Activated CD4-positive, alpha-beta T cell treated with anti-CD3 and anti-CD28 coated beads, Interleukin-2, amount 10 ng/mL, durations not matched to agents 7 days and 5 days (primary cell): ENCODE measurements around the gene SLC35F1. TPM values are rescaled to one million over a fixed set of nuclear protein-coding genes. Genes with fewer than 3 reads are reported as not detected.

Experiments
- CTCF ChIA-PET: fragments of 350-600 bp; sonication (Branson Sonifier 250); formaldehyde crosslinking; loops from one replicate; lab custom pipeline; 2021; ENCODE audit warnings: antibody characterized with exemption; lab: Charles Lee
- POLR2A ChIA-PET: fragments of 350-600 bp; sonication (Branson Sonifier 250); formaldehyde crosslinking; loops from one replicate; lab custom pipeline; 2021; ENCODE audit warnings: antibody characterized with exemption; lab: Charles Lee
- DNase-seq: peaks from one replicate; pipeline ENCODE4 v3.0.0-alpha.2; 2020
- H3K27ac Mint-ChIP-seq: one replicate; pipeline ENCODE4 v1.8.0; 2021; ENCODE audit warnings: mild to moderate bottlenecking, moderate library complexity, mixed read lengths
- H3K27me3 Mint-ChIP-seq: one replicate; pipeline ENCODE4 v1.8.0; 2021; ENCODE audit warnings: mixed read lengths
- H3K36me3 Mint-ChIP-seq: one replicate; pipeline ENCODE4 v1.8.0; 2021; ENCODE audit warnings: low read depth, mixed read lengths
- H3K4me1 Mint-ChIP-seq: one replicate; pipeline ENCODE4 v1.8.0; 2021; ENCODE audit warnings: mixed read lengths
- H3K4me3 Mint-ChIP-seq: one replicate; pipeline ENCODE4 v1.8.0; 2021; ENCODE audit warnings: mild to moderate bottlenecking, moderate library complexity, mixed read lengths
- H3K9me3 Mint-ChIP-seq: one replicate; pipeline ENCODE4 v1.8.0; 2021; ENCODE audit warnings: mixed read lengths
- total RNA-seq, 2 experiments: library from RNA; stranded (reverse); gene quantifications; one replicate each; pipeline ENCODE4 v1.2.3, GENCODE V29; 2021

The SLC35F1 gene
- total RNA-seq, 2 experiments from 2014 or later, result not detected

GRCh38 chr6:118288355-118289124 is 381.5 kb downstream of the SLC35F1 start:
- DNase-seq, result no peak
- Mint-ChIP-seq H3K9me3 (no peaks in the 10 kb centered on the region), H3K4me3 (no peak overlapping the region), H3K27me3 (peaks cover 2% of the 10 kb centered on the region), H3K4me1 (no peaks in the 10 kb centered on the region), H3K27ac (no peak overlapping the region), H3K36me3 (no peaks in the 10 kb centered on the region)
- POLR2A ChIA-PET, result no interaction called here
- CTCF ChIA-PET, result no interaction called here

- Mint-ChIP-seq H3K4me1 (no peaks in the 10 kb centered on the region), H3K27ac (no peak overlapping the region), H3K27me3 (peaks cover 6% of the 10 kb centered on the region), H3K4me3 (no peak overlapping the region), H3K36me3 (no peaks in the 10 kb centered on the region), H3K9me3 (no peaks in the 10 kb centered on the region)
- POLR2A ChIA-PET, result no interaction called here
- CTCF ChIA-PET, result interaction anchor here (0.6 kb wide), 1 partner anchor 244 kb away, joined by 3 read pairs; no protein-coding TSS in a partner anchor
- no peak for DNase-seq
Measured at GRCh38 chr6:118292558-118292957, 385.5 kb downstream of the SLC35F1 start.

- Mint-ChIP-seq H3K4me1 (no peaks in the 10 kb centered on the region), H3K9me3 (no peaks in the 10 kb centered on the region), H3K27ac (no peak overlapping the region), H3K36me3 (no peaks in the 10 kb centered on the region), H3K27me3 (peaks cover 11% of the 10 kb centered on the region), H3K4me3 (no peak overlapping the region)
- ChIA-PET POLR2A (no interaction called here), CTCF (no interaction called here)
- no peak for DNase-seq
Measured at GRCh38 chr6:118294906-118295305, 387.8 kb downstream of the SLC35F1 start.

GRCh38 chr6:118295336-118295735 is 388.3 kb downstream of the SLC35F1 start:
- no peak overlapping the region for H3K27ac Mint-ChIP-seq
- no peaks in the 10 kb centered on the region for H3K36me3 Mint-ChIP-seq
- H3K4me3 Mint-ChIP-seq, result no peak overlapping the region
- no peaks in the 10 kb centered on the region for H3K9me3 Mint-ChIP-seq
- H3K27me3 Mint-ChIP-seq, result peaks cover 11% of the 10 kb centered on the region
- no peak for DNase-seq
- no peaks in the 10 kb centered on the region for H3K4me1 Mint-ChIP-seq
- POLR2A ChIA-PET, result no interaction called here
- CTCF ChIA-PET, result no interaction called here

GRCh38 chr6:118296129-118296901 is 389.3 kb downstream of the SLC35F1 start:
- Mint-ChIP-seq H3K36me3 (no peaks in the 10 kb centered on the region), H3K4me3 (no peak overlapping the region), H3K4me1 (no peaks in the 10 kb centered on the region), H3K9me3 (no peaks in the 10 kb centered on the region), H3K27me3 (peaks cover 11% of the 10 kb centered on the region), H3K27ac (no peak overlapping the region)
- CTCF ChIA-PET, result interaction anchor here (1.0 kb wide), 1 partner anchor 14 kb away, joined by 4 read pairs; no protein-coding TSS in a partner anchor
- DNase-seq, result no peak
- POLR2A ChIA-PET, result no interaction called here

- ChIA-PET CTCF (no interaction called here), POLR2A (no interaction called here)
- Mint-ChIP-seq H3K9me3 (no peaks in the 10 kb centered on the region), H3K27me3 (peaks cover 13% of the 10 kb centered on the region), H3K36me3 (no peaks in the 10 kb centered on the region), H3K4me3 (no peak overlapping the region), H3K4me1 (no peaks in the 10 kb centered on the region), H3K27ac (no peak overlapping the region)
- DNase-seq, result no peak
Measured at GRCh38 chr6:118297821-118298220, 390.8 kb downstream of the SLC35F1 start.

- CTCF ChIA-PET, result no interaction called here
- Mint-ChIP-seq H3K4me1 (no peaks in the 10 kb centered on the region), H3K9me3 (no peaks in the 10 kb centered on the region)
Measured at GRCh38 chr6:118298476-118299427, 391.7 kb downstream of the SLC35F1 start.

GRCh38 chr6:118299457-118299856 is 392.4 kb downstream of the SLC35F1 start:
- no peak for DNase-seq
- Mint-ChIP-seq H3K4me3 (no peak overlapping the region), H3K27me3 (peaks cover 13% of the 10 kb centered on the region), H3K4me1 (no peaks in the 10 kb centered on the region), H3K27ac (no peak overlapping the region), H3K9me3 (no peaks in the 10 kb centered on the region), H3K36me3 (no peaks in the 10 kb centered on the region)
- POLR2A ChIA-PET, result no interaction called here
- CTCF ChIA-PET, result no interaction called here

More at GRCh38 chr6:118298476-118299427, 391.7 kb downstream of the SLC35F1 start:
- Mint-ChIP-seq H3K36me3 (no peaks in the 10 kb centered on the region), H3K4me3 (no peak overlapping the region), H3K27ac (no peak overlapping the region), H3K27me3 (peaks cover 13% of the 10 kb centered on the region)
- no peak for DNase-seq
- POLR2A ChIA-PET, result no interaction called here

GRCh38 chr6:118304321-118304720 is 397.3 kb downstream of the SLC35F1 start:
- ChIA-PET CTCF (no interaction called here), POLR2A (no interaction called here)
- Mint-ChIP-seq H3K27me3 (peaks cover 2% of the 10 kb centered on the region), H3K4me1 (no peaks in the 10 kb centered on the region), H3K27ac (no peak overlapping the region), H3K36me3 (no peaks in the 10 kb centered on the region), H3K9me3 (no peaks in the 10 kb centered on the region), H3K4me3 (no peak overlapping the region)
- no peak for DNase-seq

GRCh38 chr6:118305081-118305480 is 398.0 kb downstream of the SLC35F1 start:
- no peaks in the 10 kb centered on the region for H3K4me1 Mint-ChIP-seq
- DNase-seq, result no peak
- no peaks in the 10 kb centered on the region for H3K36me3 Mint-ChIP-seq
- H3K27ac Mint-ChIP-seq, result no peak overlapping the region
- CTCF ChIA-PET, result no interaction called here
- POLR2A ChIA-PET, result no interaction called here
- no peak overlapping the region for H3K4me3 Mint-ChIP-seq
- no peaks in the 10 kb centered on the region for H3K9me3 Mint-ChIP-seq
- H3K27me3 Mint-ChIP-seq, result peaks cover 2% of the 10 kb centered on the region

- no peak overlapping the region for H3K4me3 Mint-ChIP-seq
- DNase-seq, result no peak
- peaks cover 2% of the 10 kb centered on the region for H3K27me3 Mint-ChIP-seq
- CTCF ChIA-PET, result interaction anchor here (0.6 kb wide), 1 partner anchor 707 kb away, joined by 3 read pairs; no protein-coding TSS in a partner anchor
- no peak overlapping the region for H3K27ac Mint-ChIP-seq
- H3K4me1 Mint-ChIP-seq, result no peaks in the 10 kb centered on the region
- POLR2A ChIA-PET, result no interaction called here
- H3K9me3 Mint-ChIP-seq, result no peaks in the 10 kb centered on the region
- H3K36me3 Mint-ChIP-seq, result no peaks in the 10 kb centered on the region
Measured at GRCh38 chr6:118306392-118307238, 399.6 kb downstream of the SLC35F1 start.

- H3K9me3 Mint-ChIP-seq, result no peaks in the 10 kb centered on the region
- H3K27me3 Mint-ChIP-seq, result no peaks in the 10 kb centered on the region
- no peak overlapping the region for H3K4me3 Mint-ChIP-seq
- H3K27ac Mint-ChIP-seq, result no peak overlapping the region
- H3K4me1 Mint-ChIP-seq, result no peaks in the 10 kb centered on the region
- no peak for DNase-seq
- CTCF ChIA-PET, result no interaction called here
- POLR2A ChIA-PET, result no interaction called here
- H3K36me3 Mint-ChIP-seq, result no peaks in the 10 kb centered on the region
Measured at GRCh38 chr6:118307581-118307980, 400.5 kb downstream of the SLC35F1 start.
